ENCODE results near the gene GPHN.

GPHN gene

DNA sequence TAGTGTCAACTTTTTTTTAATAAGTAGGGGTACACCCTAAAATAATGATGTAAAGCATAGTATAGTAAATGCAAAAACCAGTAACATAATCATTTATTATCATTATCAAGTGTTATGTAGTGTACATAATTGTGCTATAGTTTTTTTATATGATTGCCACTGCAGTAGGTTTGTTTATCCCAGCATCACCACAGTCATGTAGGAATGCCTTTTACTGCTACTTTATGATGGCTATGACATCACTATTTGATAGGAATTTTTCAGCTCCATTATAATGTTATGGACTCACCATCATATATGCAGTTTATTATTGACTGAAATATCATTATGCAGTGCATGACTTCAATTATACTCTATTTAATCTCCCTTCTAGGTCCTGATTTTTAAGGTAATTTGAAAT is 121.6 kb downstream of the GPHN start:
- TF ChIP-seq, protein P1, sequence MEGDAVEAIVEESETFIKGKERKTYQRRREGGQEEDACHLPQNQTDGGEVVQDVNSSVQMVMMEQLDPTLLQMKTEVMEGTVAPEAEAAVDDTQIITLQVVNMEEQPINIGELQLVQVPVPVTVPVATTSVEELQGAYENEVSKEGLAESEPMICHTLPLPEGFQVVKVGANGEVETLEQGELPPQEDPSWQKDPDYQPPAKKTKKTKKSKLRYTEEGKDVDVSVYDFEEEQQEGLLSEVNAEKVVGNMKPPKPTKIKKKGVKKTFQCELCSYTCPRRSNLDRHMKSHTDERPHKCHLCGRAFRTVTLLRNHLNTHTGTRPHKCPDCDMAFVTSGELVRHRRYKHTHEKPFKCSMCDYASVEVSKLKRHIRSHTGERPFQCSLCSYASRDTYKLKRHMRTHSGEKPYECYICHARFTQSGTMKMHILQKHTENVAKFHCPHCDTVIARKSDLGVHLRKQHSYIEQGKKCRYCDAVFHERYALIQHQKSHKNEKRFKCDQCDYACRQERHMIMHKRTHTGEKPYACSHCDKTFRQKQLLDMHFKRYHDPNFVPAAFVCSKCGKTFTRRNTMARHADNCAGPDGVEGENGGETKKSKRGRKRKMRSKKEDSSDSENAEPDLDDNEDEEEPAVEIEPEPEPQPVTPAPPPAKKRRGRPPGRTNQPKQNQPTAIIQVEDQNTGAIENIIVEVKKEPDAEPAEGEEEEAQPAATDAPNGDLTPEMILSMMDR (IDR thresholded peaks at IDR 0.05): no peak
- H3K9ac ChIP-seq: no peak overlapping the region
- H2AFZ ChIP-seq: no peak overlapping the region

DNA sequence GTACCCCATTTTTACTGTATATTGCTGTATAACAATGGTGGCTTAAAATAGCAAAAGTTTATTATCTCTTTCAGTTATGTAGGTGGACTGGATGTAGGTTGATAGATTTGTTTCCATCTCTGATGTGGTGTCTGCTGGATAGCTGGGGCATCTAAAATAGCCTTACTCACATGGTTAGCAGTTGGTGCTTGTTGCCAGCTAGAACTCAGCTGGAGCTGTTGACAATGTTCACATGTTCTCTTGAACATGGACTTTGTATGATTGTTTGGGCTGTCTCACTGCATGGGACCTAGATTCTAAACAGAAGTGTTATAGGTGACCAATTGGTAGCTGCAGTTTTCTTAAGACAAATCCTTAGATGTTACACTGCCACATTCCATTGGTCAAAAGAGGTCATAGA is 126.9 kb downstream of the GPHN start:
- Histone ChIP-seq H3K4me2 (ENCODE audit: low read length) (no peak overlapping the region), H3K9me3 (ENCODE audit: control insufficient read depth, low read length) (no peaks in the 10 kb centered on the region), H3K4me1 (peaks cover 2% of the 10 kb centered on the region), H3K4me3 (ENCODE audit: low read depth, low read length) (no peak overlapping the region), H3K27ac (no peak overlapping the region), H3K79me2 (peaks cover 8% of the 10 kb centered on the region), H3K27me3 (ENCODE audit: control insufficient read depth, insufficient read depth, low read length) (no peaks in the 10 kb centered on the region), H2AFZ (no peak overlapping the region), H3K36me3 (ENCODE audit: control insufficient read depth, insufficient read depth, low read length) (no peaks in the 10 kb centered on the region), H3K9ac (no peak overlapping the region)
- TF ChIP-seq, protein P1 (IDR thresholded peaks at IDR 0.05): no peak

More for the DNA sequence above, 121.6 kb downstream of the GPHN start:
- H3K4me2 ChIP-seq (ENCODE audit: low read length): no peak overlapping the region
- H3K36me3 ChIP-seq (ENCODE audit: control insufficient read depth, insufficient read depth, low read length): no peaks in the 10 kb centered on the region
- H3K4me1 ChIP-seq: no peaks in the 10 kb centered on the region
- no peaks in the 10 kb centered on the region for H3K27me3 ChIP-seq (ENCODE audit: control insufficient read depth, insufficient read depth, low read length)
- H3K4me3 ChIP-seq (ENCODE audit: low read depth, low read length): no peak overlapping the region
- H3K27ac ChIP-seq: no peak overlapping the region
- H3K79me2 ChIP-seq: peaks cover 11% of the 10 kb centered on the region
- no peaks in the 10 kb centered on the region for H3K9me3 ChIP-seq (ENCODE audit: control insufficient read depth, low read length)

DNA sequence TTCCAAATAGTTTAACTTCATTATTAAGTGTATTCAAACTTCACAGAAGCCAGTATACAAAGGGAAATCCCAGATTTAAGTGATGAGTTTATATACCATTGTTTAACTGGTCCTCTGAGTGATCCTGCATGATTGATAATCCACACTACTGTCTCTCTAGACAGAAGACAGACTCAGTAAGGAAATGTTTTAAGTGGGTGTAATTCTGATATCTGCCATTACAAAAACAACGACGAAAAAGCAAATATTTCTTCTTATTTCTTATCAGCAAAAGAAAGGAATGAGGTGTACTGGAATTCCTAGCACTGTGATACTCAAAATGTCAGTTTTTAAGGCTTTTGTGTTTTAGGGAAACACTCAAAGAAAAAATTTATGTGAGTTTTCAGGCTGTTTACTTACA is 127.5 kb downstream of the GPHN start:
- no peaks in the 10 kb centered on the region for H3K27me3 ChIP-seq (ENCODE audit: control insufficient read depth, insufficient read depth, low read length)
- no peak overlapping the region for H3K27ac ChIP-seq
- peaks cover 8% of the 10 kb centered on the region for H3K79me2 ChIP-seq
- H3K4me3 ChIP-seq (ENCODE audit: low read depth, low read length): no peak overlapping the region
- no peak overlapping the region for H3K9ac ChIP-seq
- peaks cover 2% of the 10 kb centered on the region for H3K4me1 ChIP-seq
- no peaks in the 10 kb centered on the region for H3K36me3 ChIP-seq (ENCODE audit: control insufficient read depth, insufficient read depth, low read length)
- TF ChIP-seq, protein P1 (IDR thresholded peaks at IDR 0.05): no peak
- H3K9me3 ChIP-seq (ENCODE audit: control insufficient read depth, low read length): no peaks in the 10 kb centered on the region
- H2AFZ ChIP-seq: no peak overlapping the region
- H3K4me2 ChIP-seq (ENCODE audit: low read length): no peak overlapping the region

DNA sequence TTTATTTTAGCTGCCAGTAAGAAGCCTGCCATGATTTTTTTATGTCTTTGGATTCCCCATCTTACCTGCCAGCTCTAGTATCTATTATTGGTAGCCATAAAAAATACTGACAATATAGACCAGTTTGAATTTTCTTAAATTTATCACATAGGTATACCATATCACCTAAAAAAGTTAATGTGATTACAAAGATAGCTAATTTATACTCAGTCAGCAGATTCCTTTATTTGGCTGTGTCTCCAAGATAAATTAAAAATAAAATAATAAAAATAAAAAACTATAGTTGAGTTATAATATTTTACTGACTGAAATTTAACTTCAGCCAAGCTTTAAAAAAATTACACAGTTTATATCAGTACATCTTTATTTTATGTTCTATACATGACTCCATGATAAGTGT is 128.3 kb downstream of the GPHN start:
- Histone ChIP-seq H3K36me3 (ENCODE audit: control insufficient read depth, insufficient read depth, low read length) (no peaks in the 10 kb centered on the region), H3K27me3 (ENCODE audit: control insufficient read depth, insufficient read depth, low read length) (no peaks in the 10 kb centered on the region)
- TF ChIP-seq, protein P1 (IDR thresholded peaks at IDR 0.05): no peak

DNA sequence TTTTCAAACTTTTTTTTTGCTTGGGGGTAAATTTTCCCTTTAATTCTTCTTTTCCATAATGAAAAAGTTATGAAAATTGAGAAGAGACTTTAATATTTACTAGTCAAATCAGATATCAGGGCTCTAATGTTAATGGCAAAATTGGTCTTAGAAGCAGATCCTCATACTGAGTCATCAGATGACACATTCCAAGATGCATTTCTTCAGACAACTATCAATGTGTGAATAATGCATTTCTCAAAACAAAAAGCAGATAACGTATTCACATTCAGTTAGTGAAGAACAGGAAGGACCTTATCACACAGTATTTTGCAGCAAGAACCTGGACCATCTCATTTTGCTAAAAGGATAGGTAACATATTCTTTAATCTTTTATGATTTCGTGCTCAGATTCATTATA is 130.7 kb downstream of the GPHN start:
- no peak overlapping the region for H3K4me3 ChIP-seq (ENCODE audit: low read depth, low read length)
- H3K27ac ChIP-seq: no peak overlapping the region
- H3K79me2 ChIP-seq: peaks cover 4% of the 10 kb centered on the region
- H3K4me2 ChIP-seq (ENCODE audit: low read length): no peak overlapping the region
- TF ChIP-seq, protein P1 (IDR thresholded peaks at IDR 0.05): no peak
- no peaks in the 10 kb centered on the region for H3K27me3 ChIP-seq (ENCODE audit: control insufficient read depth, insufficient read depth, low read length)
- no peak overlapping the region for H3K9ac ChIP-seq
- peaks cover 7% of the 10 kb centered on the region for H3K4me1 ChIP-seq
- H2AFZ ChIP-seq: no peak overlapping the region
- no peaks in the 10 kb centered on the region for H3K36me3 ChIP-seq (ENCODE audit: control insufficient read depth, insufficient read depth, low read length)
- H3K9me3 ChIP-seq (ENCODE audit: control insufficient read depth, low read length): no peaks in the 10 kb centered on the region

More for the DNA sequence above, 128.3 kb downstream of the GPHN start:
- Histone ChIP-seq H3K79me2 (peaks cover 8% of the 10 kb centered on the region), H3K9ac (no peak overlapping the region), H3K4me2 (ENCODE audit: low read length) (no peak overlapping the region), H3K4me3 (ENCODE audit: low read depth, low read length) (no peak overlapping the region), H3K9me3 (ENCODE audit: control insufficient read depth, low read length) (no peaks in the 10 kb centered on the region), H3K27ac (no peak overlapping the region), H3K4me1 (peaks cover 7% of the 10 kb centered on the region), H2AFZ (no peak overlapping the region)
